Dedifferentiated amniotic fluid mesenchymal stem cell (primary cell): ENCODE data around the gene NUTM2B.
"Not testable (repeated sequence)": the region's sequence is repeated elsewhere in the genome, so short reads cannot be mapped to it uniquely, and the experiment has no call there.

Experiments
- DNase-seq: peaks from one replicate; pipeline ENCODE4 v3.0.0-alpha.2; 2016; ENCODE audit errors: extremely low spot score

NUTM2B gene

DNA sequence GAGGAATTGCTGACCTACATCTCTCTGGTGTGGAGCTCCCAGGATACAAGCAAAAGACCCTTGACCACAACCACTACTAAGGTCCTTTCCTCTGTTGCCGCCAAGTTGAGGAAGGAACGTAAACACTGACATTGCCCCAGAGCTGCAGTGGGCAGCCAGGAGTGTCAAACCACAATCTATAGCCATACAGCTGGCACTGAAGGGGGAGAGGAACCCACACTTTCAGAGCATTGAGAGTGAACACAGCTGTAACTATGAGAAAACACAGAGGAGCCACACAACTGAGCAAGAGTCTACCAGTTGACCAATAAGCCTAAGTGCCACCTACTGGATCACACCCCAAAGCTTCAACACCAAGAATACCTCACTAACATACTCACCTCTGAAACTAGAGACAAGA lies 45.5 kb downstream of the NUTM2B start:
- not testable (repeated sequence) for DNase-seq

- not testable (repeated sequence) for DNase-seq
Observed at GRCh38 chr10:79753601-79754000, 50.6 kb downstream of the NUTM2B start.

- not testable (repeated sequence) for DNase-seq
Observed at GRCh38 chr10:79758297-79758993, 55.4 kb downstream of the NUTM2B start.
